Vagina (tissue), 2 donors: ENCODE results near the gene MSH5.

Experiments used
- CTCF ChIP-seq, 3 experiments: fragments of 450-650 bp in 2 of 3; fragments of 200-600 bp in 1 of 3; sonication (generic) in 1 of 3; IDR thresholded peaks; one replicate each; pipeline ENCODE4 v1.5.1; 2017 to 2019; ENCODE audit warnings: antibody characterized with exemption in 3 of 3, mild to moderate bottlenecking in 2 of 3, moderate library complexity in 2 of 3
- POLR2A ChIP-seq, 2 donors: fragments of 450-650 bp; IDR thresholded peaks; one replicate each; pipeline ENCODE4 v1.6.1; 2017; ENCODE audit warnings: antibody characterized with exemption in 2 of 2, mild to moderate bottlenecking in 2 of 2, moderate library complexity in 2 of 2

GRCh38 chr6:31702405-31702818 is 37.4 kb upstream of the MSH5 start:
- TF ChIP-seq CTCF (IDR thresholded peaks at IDR 0.05), result no peak
- no peak for TF ChIP-seq POLR2A (IDR thresholded peaks at IDR 0.05)
